Common myeloid progenitor, CD34-positive (primary cell): ENCODE measurements around the gene MORN1.
A peak's percentile ranks its signal among the peaks of the same experiment; 100 is the strongest.

Source experiments
- CTCF ChIA-PET: fragments of 350-600 bp; sonication (Branson Sonifier 250); formaldehyde crosslinking; loops from one replicate; lab custom pipeline; 2021; ENCODE audit warnings: antibody characterized with exemption; lab: Charles Lee
- POLR2A ChIA-PET: fragments of 350-600 bp; sonication (Branson Sonifier 250); formaldehyde crosslinking; loops from one replicate; lab custom pipeline; 2021; ENCODE audit warnings: antibody characterized with exemption; lab: Charles Lee
- DNase-seq, 3 donors: peaks; one replicate each; pipeline versions ENCODE4 v3.0.0 to v3.0.0-alpha.2; 2013
- H3K27ac ChIP-seq, 2 experiments: 1 replicate in 1 of 2; 2 replicates in 1 of 2; pipeline ENCODE4 v1.7.0; 2013; ENCODE audit warnings: inconsistent platforms in 2 of 2, low read length in 2 of 2, mild to moderate bottlenecking in 2 of 2, low read depth in 1 of 2, moderate library complexity in 1 of 2; ENCODE audit not compliant: severe bottlenecking in 2 of 2, insufficient read depth in 1 of 2, poor library complexity in 1 of 2
- H3K27me3 ChIP-seq, 5 experiments: replicated peaks in 2 of 5; 1 replicate in 3 of 5; 2 replicates in 2 of 5; pipeline versions ENCODE4 v1.6.1 to v1.7.0; 2013; ENCODE audit warnings: low read length in 4 of 5, mild to moderate bottlenecking in 2 of 5, moderate library complexity in 2 of 5, inconsistent platforms in 1 of 5; ENCODE audit not compliant: insufficient read depth in 5 of 5, control insufficient read depth in 4 of 5
- H3K36me3 ChIP-seq, 4 experiments: 1 replicate in 2 of 4; 2 replicates in 2 of 4; pipeline versions ENCODE4 v1.6.1 to v1.7.0; 2013; ENCODE audit warnings: low read length in 3 of 4, control low read depth in 1 of 4, mild to moderate bottlenecking in 1 of 4; ENCODE audit not compliant: control insufficient read depth in 4 of 4, insufficient read depth in 4 of 4
- H3K4me1 ChIP-seq, 4 experiments: 1 replicate in 3 of 4; 2 replicates in 1 of 4; pipeline versions ENCODE4 v1.6.1 to v1.7.1; 2013; ENCODE audit warnings: low read length in 3 of 4, mild to moderate bottlenecking in 3 of 4, control low read depth in 1 of 4, inconsistent platforms in 1 of 4, moderate library complexity in 1 of 4; ENCODE audit not compliant: control insufficient read depth in 4 of 4, insufficient read depth in 4 of 4; ENCODE audit errors: control extremely low read depth in 1 of 4
- H3K4me3 ChIP-seq, 7 experiments: 1 replicate in 4 of 7; 2 replicates in 3 of 7; pipeline versions ENCODE4 v1.5.1 to v1.7.0; 2013; ENCODE audit warnings: mild to moderate bottlenecking in 7 of 7, low read length in 6 of 7, moderate library complexity in 6 of 7, inconsistent platforms in 2 of 7, low read depth in 2 of 7, control low read depth in 1 of 7; ENCODE audit not compliant: insufficient read depth in 4 of 7, control insufficient read depth in 1 of 7; ENCODE audit errors: extremely low read depth in 1 of 7
- H3K9me3 ChIP-seq, 5 experiments: 1 replicate in 4 of 5; 2 replicates in 1 of 5; pipeline versions ENCODE4 v1.6.1 to v1.7.1; 2013; ENCODE audit warnings: low read length in 4 of 5, mild to moderate bottlenecking in 2 of 5, inconsistent platforms in 1 of 5, low read depth in 1 of 5, moderate library complexity in 1 of 5; ENCODE audit not compliant: control insufficient read depth in 4 of 5, insufficient read depth in 2 of 5; ENCODE audit errors: control extremely low read depth in 1 of 5
- WGBS: methylation state at CpG from one replicate; pipeline ENCODE4 v1.1.5; 2013; ENCODE audit not compliant: insufficient coverage; 5-methylcytosine and 5-hydroxymethylcytosine counted together

The MORN1 gene

DNA sequence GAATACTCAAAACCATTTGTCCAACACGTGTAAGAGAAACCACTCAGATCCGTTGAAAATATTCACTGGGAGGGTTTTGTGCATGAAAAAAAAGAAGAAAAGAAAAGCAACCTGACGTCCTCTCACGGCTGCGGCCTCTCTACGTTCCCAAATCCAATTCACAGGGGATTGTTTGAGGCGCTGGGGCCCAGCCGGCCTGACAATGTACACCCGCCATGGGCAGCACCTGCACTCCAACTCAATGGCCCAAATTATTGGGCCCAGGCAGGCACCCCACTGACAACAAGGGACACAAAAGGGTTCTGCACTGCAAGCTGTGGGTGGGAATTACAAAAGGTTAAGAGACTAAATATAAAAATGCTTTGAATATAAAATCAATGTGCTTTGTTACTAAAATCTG, 41.5 kb downstream of the MORN1 start:
- CTCF ChIA-PET, result no interaction called here
- 100% methylated on average over 9 of the region's 9 CpGs for WGBS

GRCh38 chr1:2348346-2349325, 42.7 kb downstream of the MORN1 start:
- ChIA-PET CTCF (no interaction called here), POLR2A (no interaction called here)
- no peaks in the 10 kb centered on the region for H3K4me1 ChIP-seq
- H3K36me3 ChIP-seq, result no peaks in the 10 kb centered on the region
- H3K27me3 ChIP-seq, result no peaks in the 10 kb centered on the region
- H3K9me3 ChIP-seq, result no peaks in the 10 kb centered on the region
- 94% methylated on average over 53 of the region's 59 CpGs for WGBS
- DNase-seq, result no peak
- no peak overlapping the region for H3K27ac ChIP-seq
- no peak overlapping the region for H3K4me3 ChIP-seq

More for the DNA sequence above, 41.5 kb downstream of the MORN1 start:
- Histone ChIP-seq H3K36me3 (no peaks in the 10 kb centered on the region), H3K27ac (no peak overlapping the region), H3K9me3 (no peaks in the 10 kb centered on the region), H3K4me1 (no peaks in the 10 kb centered on the region), H3K27me3 (no peaks in the 10 kb centered on the region), H3K4me3 (no peak overlapping the region)
- DNase-seq, result no peak
- POLR2A ChIA-PET, result no interaction called here

GRCh38 chr1:2347896-2348295, 43.5 kb downstream of the MORN1 start:
- ChIA-PET CTCF (no interaction called here), POLR2A (no interaction called here)
- WGBS, result 97% methylated on average over 22 of the region's 23 CpGs
- Histone ChIP-seq H3K27ac (no peak overlapping the region), H3K9me3 (no peaks in the 10 kb centered on the region), H3K36me3 (no peaks in the 10 kb centered on the region), H3K4me3 (no peak overlapping the region), H3K4me1 (no peaks in the 10 kb centered on the region), H3K27me3 (no peaks in the 10 kb centered on the region)
- DNase-seq, result no peak

DNA sequence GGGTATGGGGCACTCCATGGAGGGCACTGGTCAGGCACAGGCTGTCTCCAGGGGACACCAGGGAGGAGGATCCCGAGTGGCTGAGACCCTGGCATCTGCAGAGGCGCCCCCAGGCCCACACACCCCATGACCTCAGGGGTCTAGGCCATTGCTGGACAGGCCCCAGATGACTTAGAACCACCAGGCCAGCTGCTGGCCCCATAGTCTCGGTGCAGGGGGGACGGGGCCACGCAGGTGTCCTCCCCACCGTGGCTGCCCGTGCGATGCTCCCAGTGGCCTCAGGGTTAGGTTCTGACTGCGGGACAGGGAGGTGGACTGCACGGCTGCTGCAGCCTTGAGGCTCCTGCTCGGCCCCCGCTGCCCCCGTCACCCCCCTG, 44.0 kb downstream of the MORN1 start:
- Histone ChIP-seq H3K27ac (no peak overlapping the region), H3K9me3 (no peaks in the 10 kb centered on the region), H3K4me1 (no peaks in the 10 kb centered on the region), H3K27me3 (no peaks in the 10 kb centered on the region), H3K4me3 (no peak overlapping the region), H3K36me3 (no peaks in the 10 kb centered on the region)
- 99% methylated on average over 9 of the region's 13 CpGs for WGBS
- ChIA-PET POLR2A (no interaction called here), CTCF (interaction anchor here (0.6 kb wide), 1 partner anchor 11 kb away, joined by 3 read pairs; no protein-coding TSS in a partner anchor)
- DNase-seq, result no peak

DNA sequence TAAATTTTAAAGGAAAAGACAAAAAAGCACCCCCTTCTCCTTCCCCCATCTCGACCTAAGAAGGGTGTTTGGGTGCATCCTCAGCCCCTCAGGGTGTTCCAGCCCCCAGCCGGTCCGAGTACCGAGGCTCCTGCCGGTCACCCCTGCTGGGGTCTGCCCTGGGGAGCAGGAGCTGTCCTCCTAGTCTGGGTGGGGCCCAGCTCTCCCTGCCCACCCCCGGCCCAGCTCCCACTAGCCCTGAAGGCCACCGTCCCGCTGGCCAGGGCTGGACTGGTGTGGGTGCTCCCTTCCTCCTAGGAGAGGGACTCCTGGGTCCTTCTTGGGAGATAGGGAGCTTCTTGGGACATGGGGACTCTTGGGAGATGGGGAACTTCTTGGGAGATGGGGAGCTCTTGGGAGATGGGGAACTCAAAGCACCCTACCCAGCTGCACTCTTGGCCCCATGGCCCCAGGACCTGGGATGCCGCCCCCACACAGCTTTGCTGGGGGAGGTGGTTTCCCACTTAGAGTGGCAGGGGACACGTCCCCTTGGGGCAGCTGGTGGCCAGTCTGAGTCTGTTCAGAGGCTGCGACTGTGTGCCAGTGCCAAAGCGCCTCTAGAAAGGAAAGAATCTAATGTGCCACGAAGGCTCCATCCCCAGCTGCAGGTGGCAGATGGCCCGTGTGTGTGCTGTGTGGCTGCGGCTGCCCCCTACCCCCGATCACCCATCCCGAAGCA, 44.5 kb downstream of the MORN1 start:
- ChIA-PET POLR2A (no interaction called here), CTCF (interaction anchor here (0.6 kb wide), 1 partner anchor 11 kb away, joined by 3 read pairs; no protein-coding TSS in a partner anchor)
- 91% methylated on average over 15 of the region's 17 CpGs for WGBS
- Histone ChIP-seq H3K4me1 (no peaks in the 10 kb centered on the region), H3K9me3 (no peaks in the 10 kb centered on the region), H3K27me3 (no peaks in the 10 kb centered on the region), H3K4me3 (no peak overlapping the region), H3K27ac (no peak overlapping the region), H3K36me3 (no peaks in the 10 kb centered on the region)
- no peak for DNase-seq

DNA sequence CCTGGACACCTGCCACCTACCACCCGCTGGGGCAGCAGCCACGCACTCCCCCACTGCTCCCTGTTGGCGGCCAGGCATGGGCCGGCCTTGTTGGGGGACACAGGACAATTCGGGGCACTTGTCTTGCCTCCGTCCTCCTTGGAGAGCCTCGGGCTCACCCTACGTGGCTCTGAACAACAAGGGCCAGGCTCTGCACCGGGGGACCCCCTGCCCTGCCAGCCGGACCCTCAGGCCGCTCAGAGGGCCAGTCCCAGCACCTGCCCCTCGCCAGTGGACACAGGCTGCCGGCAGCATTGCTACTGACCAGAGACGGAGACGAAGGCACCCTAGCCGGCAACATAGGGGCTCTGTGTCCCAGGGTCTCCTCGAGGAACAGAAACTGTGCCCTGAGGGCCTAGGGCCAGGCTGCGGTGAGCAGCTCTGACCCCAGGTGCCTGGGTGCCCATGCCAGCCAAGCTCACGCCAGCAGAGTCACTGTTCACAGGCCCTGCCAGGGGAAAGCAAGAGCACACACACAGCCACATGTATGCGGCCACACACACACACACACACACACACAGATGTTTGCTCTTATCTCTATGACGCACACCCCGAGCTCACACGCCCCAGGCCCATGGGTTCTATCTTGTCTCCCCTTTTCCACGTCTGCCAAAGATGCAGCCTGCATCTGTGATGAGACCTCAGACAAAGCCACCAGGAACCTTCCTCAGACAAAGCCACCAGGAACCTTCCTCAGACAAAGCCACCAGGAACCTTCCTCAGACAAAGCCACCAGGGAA, 45.9 kb downstream of the MORN1 start:
- CTCF ChIA-PET, result no interaction called here
- peak; percentile 20 to 71 (median 39) for DNase-seq
- Histone ChIP-seq H3K27ac (no peak overlapping the region), H3K27me3 (no peaks in the 10 kb centered on the region), H3K36me3 (no peaks in the 10 kb centered on the region), H3K4me1 (no peaks in the 10 kb centered on the region), H3K9me3 (no peaks in the 10 kb centered on the region), H3K4me3 (no peak overlapping the region)
- POLR2A ChIA-PET, result no interaction called here
- whole genome bisulfite sequencing, result 89% methylated on average over 21 of the region's 24 CpGs
